ENCODE results near the gene RBM45.

GRCh38 chr2:178106053-178106452, 6.2 kb upstream of the RBM45 start:
- TF ChIP-seq CTCF (IDR thresholded peaks at IDR 0.05; ENCODE audit: insufficient read depth, low read depth, low read length) = no peak
- no peak for TF ChIP-seq EZH2 (IDR thresholded peaks at IDR 0.05; ENCODE audit: insufficient read depth, low read length)
